ENCODE data around the gene PTDSS2.
"Not testable (repeated sequence)": the region's sequence is repeated elsewhere in the genome, so short reads cannot be mapped to it uniquely, and the experiment has no call there.

DNA sequence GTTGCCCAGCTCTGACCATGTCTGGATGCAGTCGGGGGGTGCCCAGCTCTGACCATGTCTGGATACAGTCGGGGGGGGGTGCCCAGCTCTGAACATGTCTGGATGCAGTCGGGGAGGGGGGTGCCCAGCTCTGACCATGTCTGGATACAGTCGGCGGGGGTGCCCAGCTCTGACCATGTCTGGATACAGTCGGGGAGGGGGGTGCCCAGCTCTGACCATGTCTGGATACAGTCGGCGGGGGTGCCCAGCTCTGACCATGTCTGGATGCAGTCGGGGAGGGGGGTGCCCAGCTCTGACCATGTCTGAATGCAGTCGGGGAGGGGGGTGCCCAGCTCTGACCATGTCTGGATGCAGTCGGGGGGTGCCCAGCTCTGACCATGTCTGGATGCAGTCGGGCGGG lies 39.4 kb upstream of the PTDSS2 start:
- not testable (repeated sequence) for TF ChIP-seq EZH2phosphoT487 (IDR thresholded peaks at IDR 0.05; ENCODE audit: unreplicated experiment); EZH2 (IDR thresholded peaks at IDR 0.05; ENCODE audit: low read depth, unreplicated experiment); POLR2AphosphoS5 (IDR thresholded peaks at IDR 0.05; ENCODE audit: low read depth); JUNB (IDR thresholded peaks at IDR 0.05; ENCODE audit: unreplicated experiment); STAT1 (IDR thresholded peaks at IDR 0.05; ENCODE audit: unreplicated experiment); ZNF114 (CRISPR knock-in tag; IDR thresholded peaks at IDR 0.05); REST (IDR thresholded peaks at IDR 0.05; ENCODE audit: unreplicated experiment); CREB1 (CRISPR knock-in tag; IDR thresholded peaks at IDR 0.05; ENCODE audit: low read depth)
- TF ChIP-seq, protein P1, sequence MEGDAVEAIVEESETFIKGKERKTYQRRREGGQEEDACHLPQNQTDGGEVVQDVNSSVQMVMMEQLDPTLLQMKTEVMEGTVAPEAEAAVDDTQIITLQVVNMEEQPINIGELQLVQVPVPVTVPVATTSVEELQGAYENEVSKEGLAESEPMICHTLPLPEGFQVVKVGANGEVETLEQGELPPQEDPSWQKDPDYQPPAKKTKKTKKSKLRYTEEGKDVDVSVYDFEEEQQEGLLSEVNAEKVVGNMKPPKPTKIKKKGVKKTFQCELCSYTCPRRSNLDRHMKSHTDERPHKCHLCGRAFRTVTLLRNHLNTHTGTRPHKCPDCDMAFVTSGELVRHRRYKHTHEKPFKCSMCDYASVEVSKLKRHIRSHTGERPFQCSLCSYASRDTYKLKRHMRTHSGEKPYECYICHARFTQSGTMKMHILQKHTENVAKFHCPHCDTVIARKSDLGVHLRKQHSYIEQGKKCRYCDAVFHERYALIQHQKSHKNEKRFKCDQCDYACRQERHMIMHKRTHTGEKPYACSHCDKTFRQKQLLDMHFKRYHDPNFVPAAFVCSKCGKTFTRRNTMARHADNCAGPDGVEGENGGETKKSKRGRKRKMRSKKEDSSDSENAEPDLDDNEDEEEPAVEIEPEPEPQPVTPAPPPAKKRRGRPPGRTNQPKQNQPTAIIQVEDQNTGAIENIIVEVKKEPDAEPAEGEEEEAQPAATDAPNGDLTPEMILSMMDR (conservative IDR thresholded peaks at IDR 0.05; ENCODE audit: low read depth in 2 of 2) = not testable (repeated sequence)

All from GM23338 (cell line).